HG02970 (cell line): Measurements from ENCODE around the gene CYRIA.
A peak's percentile ranks its signal among the peaks of the same experiment; 100 is the strongest.

Experiments
- ATAC-seq: cut with Tn5 transposase; IDR thresholded peaks from one replicate; pipeline ENCODE4 v1.9.1; 2021; ENCODE audit warnings: mild to moderate bottlenecking, moderate library complexity, moderate number of reproducible peaks; ENCODE audit not compliant: unreplicated experiment, low FRiP score

CYRIA gene

GRCh38 chr2:16671760-16672159, 6.1 kb upstream of the CYRIA start:
- no peak for ATAC-seq

- no peak for ATAC-seq
Observed at GRCh38 chr2:16669388-16669787, 3.8 kb upstream of the CYRIA start.

- no peak for ATAC-seq
Observed at GRCh38 chr2:16666449-16666801, 791 bp upstream of the CYRIA start.

DNA sequence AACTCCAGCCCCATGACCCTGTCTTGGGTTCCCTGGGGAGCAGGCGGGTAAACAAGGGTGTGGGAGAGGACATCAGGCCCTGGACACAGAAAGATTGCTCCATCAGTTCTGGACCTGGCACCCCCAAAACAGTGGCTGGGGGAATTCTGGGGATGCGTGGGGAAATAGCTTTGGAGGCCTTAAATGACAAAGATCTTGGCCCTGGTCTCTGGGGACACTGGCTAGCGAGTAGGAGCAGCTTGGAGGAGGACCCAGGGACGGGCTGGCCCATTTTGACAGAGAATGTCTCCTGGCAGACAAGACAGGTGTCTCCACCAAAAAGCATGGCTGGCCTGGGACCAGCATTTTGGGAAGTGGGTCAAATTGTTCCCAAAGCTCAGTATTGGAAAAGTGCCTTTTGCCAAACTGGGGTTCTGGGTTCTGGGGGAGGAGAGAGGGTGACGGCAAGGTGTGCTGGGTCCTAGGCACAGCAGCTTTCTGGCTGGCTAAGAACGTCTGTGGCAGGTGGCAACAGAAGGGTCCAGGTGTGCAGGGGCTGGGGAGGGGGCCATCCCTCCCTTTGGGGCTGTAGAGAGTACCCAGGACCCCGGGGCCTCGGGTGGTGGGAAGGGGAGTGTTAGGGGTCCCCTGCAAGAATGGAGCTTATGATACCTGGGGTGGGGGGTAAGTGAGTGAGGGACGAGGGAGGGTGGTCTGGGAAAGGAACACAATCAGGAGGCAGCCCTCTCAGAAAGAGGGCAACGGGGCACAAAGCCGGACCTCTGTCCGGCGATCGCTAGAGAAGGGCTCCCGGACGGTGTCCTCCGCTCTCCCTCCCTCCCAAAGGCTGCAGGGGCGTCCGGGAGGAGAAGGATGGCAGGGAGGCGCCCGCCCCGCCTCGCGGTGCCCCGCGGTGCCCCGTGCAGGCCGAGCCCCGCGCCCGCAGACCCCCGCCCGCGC, 556 bp downstream of the CYRIA start:
- ATAC-seq = no peak

GRCh38 chr2:16664052-16664731, 1.4 kb downstream of the CYRIA start:
- ATAC-seq = no peak

- ATAC-seq = no peak
Observed at GRCh38 chr2:16663121-16663905, 2.3 kb downstream of the CYRIA start.

DNA sequence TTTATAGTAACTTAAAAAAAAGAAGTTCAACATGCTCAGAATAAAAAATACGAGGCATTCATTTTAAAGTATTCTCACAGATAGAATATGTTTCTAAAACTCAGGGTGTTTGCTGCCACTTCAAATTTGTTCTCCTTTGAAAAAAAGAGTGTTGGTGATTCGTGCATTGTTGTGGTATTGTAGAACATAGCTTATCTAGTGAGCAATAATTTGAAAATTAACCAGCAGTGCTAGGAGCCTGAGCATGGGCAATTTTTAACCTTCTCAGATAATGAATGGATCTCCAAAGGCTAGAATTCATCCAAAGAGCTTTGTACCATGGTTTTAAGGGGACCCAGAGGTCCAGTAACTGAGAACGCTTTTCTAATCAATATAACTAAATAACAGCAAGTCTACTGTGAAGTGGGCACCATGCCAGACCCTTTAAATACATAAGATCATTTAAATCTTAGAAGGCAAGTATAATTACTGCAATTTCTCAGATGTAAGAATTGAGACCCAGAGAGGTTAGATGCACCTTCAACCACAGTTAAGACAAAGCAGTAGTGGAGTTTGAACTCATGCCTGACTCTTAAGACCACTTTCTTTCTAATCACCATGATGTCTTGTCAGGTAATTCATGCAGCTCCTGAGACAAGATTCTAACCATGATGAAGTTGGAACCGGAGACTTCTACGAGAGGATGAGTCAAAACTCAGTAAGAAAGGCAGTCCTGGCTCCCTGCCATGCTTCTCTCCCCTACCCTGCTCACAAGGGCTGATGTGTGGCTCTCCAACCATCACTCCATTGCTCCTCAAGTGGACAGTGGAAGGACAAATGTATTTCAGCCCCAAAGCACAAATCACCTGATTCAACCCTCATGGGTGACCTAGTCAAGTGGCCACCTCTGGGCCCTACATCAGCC, 3.4 kb downstream of the CYRIA start:
- ATAC-seq = no peak

GRCh38 chr2:16661526-16661925, 4.1 kb downstream of the CYRIA start:
- no peak for ATAC-seq

DNA sequence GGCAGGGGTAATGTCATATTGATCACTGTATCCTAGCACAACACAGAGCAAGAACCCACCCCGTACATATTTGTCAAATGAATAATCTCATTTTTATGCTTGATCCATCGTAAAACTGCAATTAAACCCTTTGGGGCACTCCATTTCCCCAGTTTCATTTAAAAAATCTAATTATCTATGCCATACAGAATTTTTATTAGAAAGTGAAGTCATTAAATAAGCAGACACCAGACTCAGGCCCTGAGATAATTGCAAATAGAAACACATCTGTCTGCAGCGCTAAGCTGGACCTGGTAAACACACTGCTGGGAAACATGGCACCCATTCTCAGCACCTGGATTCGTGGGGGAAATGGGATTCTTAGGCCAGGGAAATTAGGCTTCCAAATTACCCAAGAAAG, 5.1 kb downstream of the CYRIA start:
- no peak for ATAC-seq

- no peak for ATAC-seq
Observed at GRCh38 chr2:16660114-16660513, 5.5 kb downstream of the CYRIA start.

- ATAC-seq = no peak
Observed at GRCh38 chr2:16658076-16658739, 7.4 kb downstream of the CYRIA start.

DNA sequence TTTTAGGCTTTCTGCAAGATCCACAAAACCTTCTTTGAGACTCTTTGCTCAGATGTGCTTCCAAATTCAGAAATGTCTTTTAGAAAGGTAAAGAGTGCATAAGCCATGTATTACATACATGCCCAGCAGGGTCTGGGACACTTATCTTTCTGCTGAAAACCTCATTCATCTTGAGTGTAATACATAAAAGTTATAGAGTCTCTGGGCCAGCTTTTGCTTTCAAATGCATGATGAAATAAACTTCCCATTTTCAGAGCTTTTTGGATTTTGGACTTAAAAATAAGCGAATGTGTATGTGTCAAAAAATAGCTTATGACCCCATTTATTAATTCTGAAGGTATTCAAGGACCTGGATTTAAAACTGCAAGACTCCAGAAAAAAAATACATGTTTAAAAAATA, 8.0 kb downstream of the CYRIA start:
- ATAC-seq = no peak

GRCh38 chr2:16656784-16657391, 8.7 kb downstream of the CYRIA start:
- ATAC-seq = peak; percentile 73

GRCh38 chr2:16655905-16656642, 9.6 kb downstream of the CYRIA start:
- no peak for ATAC-seq

- no peak for ATAC-seq
Observed at GRCh38 chr2:16655445-16655837, 10.2 kb downstream of the CYRIA start.

DNA sequence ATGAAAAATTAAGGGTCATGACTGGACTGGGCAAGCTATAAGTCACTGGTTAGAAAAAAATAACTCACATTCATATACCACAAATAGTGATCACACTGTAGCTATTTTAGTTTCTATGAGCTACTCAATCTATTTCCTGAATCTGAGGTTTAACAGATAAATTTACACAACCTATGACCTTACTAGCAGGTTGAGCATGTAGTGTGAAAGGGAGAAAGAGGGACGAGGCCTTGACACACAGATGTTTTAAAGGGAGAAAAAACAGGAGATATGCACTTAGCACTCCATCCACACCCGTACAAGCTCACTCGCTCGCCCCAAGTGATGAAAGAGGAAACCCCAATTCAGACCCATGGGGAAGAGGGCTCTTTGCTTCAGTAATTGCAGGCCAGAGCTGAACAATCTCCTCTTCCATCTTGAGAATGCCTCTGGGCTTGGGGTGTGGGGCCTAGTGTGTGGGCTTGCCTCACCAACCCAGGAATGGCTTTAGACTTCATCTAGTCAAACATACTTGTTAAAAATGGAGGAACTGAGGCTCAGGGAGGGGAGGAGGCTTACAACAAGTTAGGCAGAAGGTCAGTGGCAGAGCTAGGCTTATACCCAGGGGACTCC, 10.7 kb downstream of the CYRIA start:
- ATAC-seq = no peak

DNA sequence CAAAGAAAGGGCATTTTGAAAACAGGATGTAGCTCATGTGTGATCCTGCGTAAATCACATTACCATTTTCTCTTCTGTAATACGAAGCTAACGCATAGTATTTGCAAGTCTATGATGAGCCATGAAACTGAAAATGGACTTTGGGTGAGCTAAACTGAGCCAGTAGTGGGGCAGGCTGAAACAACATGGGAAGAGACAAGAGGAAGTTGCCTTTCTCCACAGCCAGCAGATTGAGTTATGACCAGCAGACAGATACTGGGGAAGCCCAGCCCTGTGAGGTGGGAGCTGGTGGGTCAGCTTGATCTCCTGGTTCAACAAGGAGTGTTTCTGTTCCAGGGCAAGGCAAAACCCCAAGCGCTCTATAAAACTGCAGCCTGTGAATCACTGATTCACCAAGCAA, 11.8 kb downstream of the CYRIA start:
- ATAC-seq = no peak

GRCh38 chr2:16653083-16653375, 12.6 kb downstream of the CYRIA start:
- ATAC-seq = no peak
